K562 (cell line): Measurements from ENCODE around the gene NT5DC2.

Experiments used
- ATF3 ChIP-seq, 2 experiments: fragments of 450-650 bp in 1 of 2; sonication (generic) in 1 of 2; formaldehyde crosslinking in 1 of 2; IDR thresholded peaks in 1 of 2; conservative IDR thresholded peaks in 1 of 2; 2 replicates each; pipeline versions ENCODE4 v1.6.1 to v1.8.1; 2016 to 2023; ENCODE audit warnings: mild to moderate bottlenecking in 2 of 2, moderate library complexity in 2 of 2, inconsistent platforms in 1 of 2, missing genetic modification reagents in 1 of 2
- CTCF ChIP-seq, 3 experiments: IDR thresholded peaks in 2 of 3; conservative IDR thresholded peaks in 1 of 3; 2 replicates each; pipeline ENCODE4 v1.5.1; 2011 to 2012; ENCODE audit warnings: low read length in 3 of 3, mild to moderate bottlenecking in 3 of 3, control low read depth in 2 of 3, improper control_type of control experiment in 1 of 3, inconsistent platforms in 1 of 3, low read depth in 1 of 3, mixed read lengths in 1 of 3, moderate library complexity in 1 of 3; ENCODE audit not compliant: insufficient read depth in 2 of 3
- DLX4 ChIP-seq: fragments of 250-450 bp; sonication (Bioruptor Pico); IDR thresholded peaks from 2 replicates; pipeline ENCODE4 v1.6.1; 2021; ENCODE audit warnings: mild to moderate bottlenecking
- EP400 ChIP-seq: fragments of 450-650 bp; IDR thresholded peaks from 2 replicates; pipeline ENCODE4 v1.6.1; 2017; ENCODE audit warnings: antibody characterized with exemption, mild to moderate bottlenecking, moderate library complexity
- FOXK1 ChIP-seq: sonication (generic); formaldehyde crosslinking; IDR thresholded peaks from 2 replicates; pipeline ENCODE4 v1.8.0; 2022; ENCODE audit warnings: missing genetic modification reagents, mild to moderate bottlenecking, borderline replicate concordance
- FOXP1 ChIP-seq: sonication (generic); formaldehyde crosslinking; IDR thresholded peaks from 2 replicates; pipeline ENCODE4 v1.8.0; 2022; ENCODE audit warnings: mild to moderate bottlenecking, missing genetic modification reagents
- FOXP4 ChIP-seq: sonication (generic); formaldehyde crosslinking; IDR thresholded peaks from 2 replicates; pipeline ENCODE4 v1.8.0; 2022; ENCODE audit warnings: mild to moderate bottlenecking, missing genetic modification reagents, borderline replicate concordance
- GTF3C2 ChIP-seq: IDR thresholded peaks from 3 replicates; pipeline ENCODE4 v1.6.1; 2011; ENCODE audit warnings: borderline replicate concordance, mild to moderate bottlenecking, moderate library complexity; ENCODE audit not compliant: insufficient read length; ENCODE audit errors: extremely low read depth
- HES1 ChIP-seq: fragments of 450-650 bp; IDR thresholded peaks from 2 replicates; pipeline ENCODE4 v1.6.1; 2016; ENCODE audit warnings: low read depth, mild to moderate bottlenecking, moderate library complexity
- NFE2L1 ChIP-seq: fragments of 450-650 bp; IDR thresholded peaks from 2 replicates; pipeline ENCODE4 v1.6.1; 2016; ENCODE audit warnings: missing genetic modification characterization, low read depth, mild to moderate bottlenecking, missing compliant biosample characterization, moderate library complexity, borderline replicate concordance
- PBX2 ChIP-seq, 2 experiments: IDR thresholded peaks in 1 of 2; conservative IDR thresholded peaks in 1 of 2; 2 replicates each; pipeline ENCODE4 v1.6.1; 2016; ENCODE audit warnings: low read depth in 2 of 2, mild to moderate bottlenecking in 1 of 2, missing compliant biosample characterization in 1 of 2, missing genetic modification characterization in 1 of 2, moderate library complexity in 1 of 2
- PCBP2 ChIP-seq: fragments of 200-400 bp; formaldehyde crosslinking; IDR thresholded peaks from 2 replicates; pipeline ENCODE4 v1.6.1; 2018; ENCODE audit warnings: low read length, low read depth, mild to moderate bottlenecking, moderate library complexity; ENCODE audit not compliant: poor library complexity, severe bottlenecking
- USF2 ChIP-seq: sonication (generic); formaldehyde crosslinking; IDR thresholded peaks from 2 replicates; pipeline ENCODE4 v1.5.0; 2020; ENCODE audit warnings: missing genetic modification reagents
- ZBTB43 ChIP-seq: sonication (generic); formaldehyde crosslinking; IDR thresholded peaks from 2 replicates; pipeline ENCODE4 v1.8.0; 2023; ENCODE audit warnings: mild to moderate bottlenecking, missing genetic modification reagents

- TF ChIP-seq FOXP4 (no peak), PCBP2 (no peak), ATF3 (IDR thresholded peaks at IDR 0.05) (no peak), ATF3 (CRISPR knock-in tag; conservative IDR thresholded peaks at IDR 0.05) (no peak), EP400 (no peak), PBX2 (CRISPR knock-in tag; IDR thresholded peaks at IDR 0.05; ENCODE audit: low read depth) (no peak), PBX2 (tag; conservative IDR thresholded peaks at IDR 0.05; ENCODE audit: low read depth) (no peak), CTCF (IDR thresholded peaks at IDR 0.05 in 2 of 3, conservative IDR thresholded peaks at IDR 0.05 in 1 of 3; ENCODE audit: insufficient read depth in 2 of 3, low read depth in 1 of 3, low read length in 3 of 3) (no peak), ZBTB43 (CRISPR knock-in tag) (no peak), GTF3C2 (no peak), FOXK1 (CRISPR knock-in tag) (no peak), NFE2L1 (tag) (no peak), FOXP1 (CRISPR knock-in tag) (no peak), USF2 (CRISPR knock-in tag) (no peak), HES1 (no peak), DLX4 (CRISPR knock-in tag) (no peak)
Observed at GRCh38 chr3:52479037-52479876, 54.4 kb downstream of the NT5DC2 start.
